NCI-H226 (cell line): ENCODE measurements around the gene SPAAR.
"Not testable (repeated sequence)": the region's sequence is repeated elsewhere in the genome, so short reads cannot be mapped to it uniquely, and the experiment has no call there.

Experiments used
- DNase-seq: peaks from one replicate; pipeline ENCODE4 v3.0.0-alpha.2; 2015

SPAAR gene

GRCh38 chr9:35905051-35905781, 4.1 kb upstream of the SPAAR start:
- DNase-seq, result peak; percentile 38

- DNase-seq, result peak; percentile 89
Measured at GRCh38 chr9:35905912-35906679, 3.2 kb upstream of the SPAAR start, which contains the start of gene HRCT1. HRCT1 (plus strand) TSS chr9:35906202; CDS start chr9:35906288, 86 bp downstream.

GRCh38 chr9:35906923-35907699, 2.2 kb upstream of the SPAAR start:
- no peak for DNase-seq

GRCh38 chr9:35907711-35908503, 1.4 kb upstream of the SPAAR start:
- peak; percentile 74 for DNase-seq

- no peak for DNase-seq
Measured at GRCh38 chr9:35908504-35909125, 675 bp upstream of the SPAAR start.

- DNase-seq, result no peak
Measured at GRCh38 chr9:35909687-35910612, 660 bp downstream of the SPAAR start.

GRCh38 chr9:35910613-35911359, 1.5 kb downstream of the SPAAR start:
- DNase-seq, result peak; percentile 8

- DNase-seq, result no peak
Measured at GRCh38 chr9:35911690-35912089, 2.4 kb downstream of the SPAAR start.

GRCh38 chr9:35912791-35913400, 3.6 kb downstream of the SPAAR start:
- no peak for DNase-seq

- DNase-seq, result not testable (repeated sequence)
Measured at GRCh38 chr9:35913429-35913828, 4.1 kb downstream of the SPAAR start.

- DNase-seq, result no peak
Measured at GRCh38 chr9:35914301-35914807, 5.1 kb downstream of the SPAAR start.

- no peak for DNase-seq
Measured at GRCh38 chr9:35915681-35916294, 6.5 kb downstream of the SPAAR start.

- DNase-seq, result no peak
Measured at GRCh38 chr9:35917261-35917660, 8.0 kb downstream of the SPAAR start.

- DNase-seq, result no peak
Measured at GRCh38 chr9:35918780-35919179, 9.5 kb downstream of the SPAAR start.

GRCh38 chr9:35919212-35920008, 10.1 kb downstream of the SPAAR start:
- no peak for DNase-seq

GRCh38 chr9:35920051-35920620, 10.8 kb downstream of the SPAAR start:
- DNase-seq, result no peak

- no peak for DNase-seq
Measured at GRCh38 chr9:35923598-35923926, 14.3 kb downstream of the SPAAR start.
